ENCODE results near the gene ZNF777.
"Not testable (repeated sequence)": the region's sequence is repeated elsewhere in the genome, so short reads cannot be mapped to it uniquely, and the experiment has no call there.

The ZNF777 gene

DNA sequence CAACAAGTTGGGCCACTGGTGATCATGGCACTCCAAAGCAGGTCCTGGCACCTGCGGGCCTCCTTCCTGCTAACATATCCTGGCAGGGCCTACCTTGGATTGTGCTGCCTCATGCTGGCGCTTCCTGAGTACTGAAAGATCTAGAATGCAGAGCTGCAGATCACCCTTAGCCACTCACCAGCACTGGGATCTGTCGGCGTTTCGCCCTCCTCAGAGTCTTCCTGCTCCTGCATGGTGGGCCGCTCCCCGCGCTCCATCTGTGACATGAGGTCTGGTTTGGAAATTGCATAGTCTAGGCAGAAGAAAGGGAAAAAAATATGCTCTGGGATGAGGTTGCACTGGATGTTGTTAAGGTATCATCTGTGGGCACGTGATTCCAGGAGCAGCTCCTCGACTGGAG lies 10.0 kb downstream of the ZNF777 start:
- DNase-seq (ENCODE audit: low spot score), result peak; percentile 22

DNA sequence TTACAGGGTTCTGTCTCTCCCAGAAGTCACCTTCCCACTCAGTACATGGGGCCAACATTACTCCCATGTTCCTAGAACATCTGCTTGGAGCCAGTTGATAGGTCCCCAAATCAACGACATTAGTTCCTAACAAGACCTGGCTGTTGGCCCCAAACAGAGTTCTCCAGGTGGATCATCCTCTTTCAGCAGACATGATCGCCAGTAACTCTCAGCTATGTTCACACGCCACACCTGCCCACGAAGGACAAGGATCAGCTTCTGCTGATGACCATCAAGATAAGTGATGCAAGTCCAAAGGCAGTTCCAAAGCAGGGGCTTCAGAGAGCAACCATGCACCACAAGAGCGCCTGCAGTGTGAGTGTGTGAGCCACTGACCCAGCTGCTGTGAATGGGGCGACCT lies 11.0 kb downstream of the ZNF777 start:
- DNase-seq (ENCODE audit: low spot score), result no peak

DNA sequence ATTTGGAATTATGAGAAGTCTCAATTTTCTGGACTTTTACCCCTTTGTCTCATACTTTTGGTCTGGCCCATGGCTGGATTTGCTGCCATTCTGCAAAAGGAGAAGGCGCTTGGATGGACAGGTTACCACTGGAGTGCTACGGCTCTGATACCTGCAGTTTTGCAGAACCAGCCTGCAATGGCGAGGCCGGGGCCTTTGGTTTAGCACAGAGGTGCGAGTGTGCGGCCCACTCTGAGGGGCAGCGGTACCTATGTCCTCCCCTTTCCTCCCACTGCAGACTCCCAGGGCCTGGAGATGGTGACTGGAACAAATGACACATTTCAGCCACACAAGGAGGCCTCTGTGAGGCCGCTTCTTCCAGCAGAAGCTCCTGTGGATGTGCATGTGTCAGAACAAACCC lies 11.9 kb downstream of the ZNF777 start:
- no peak for DNase-seq (ENCODE audit: low spot score)

DNA sequence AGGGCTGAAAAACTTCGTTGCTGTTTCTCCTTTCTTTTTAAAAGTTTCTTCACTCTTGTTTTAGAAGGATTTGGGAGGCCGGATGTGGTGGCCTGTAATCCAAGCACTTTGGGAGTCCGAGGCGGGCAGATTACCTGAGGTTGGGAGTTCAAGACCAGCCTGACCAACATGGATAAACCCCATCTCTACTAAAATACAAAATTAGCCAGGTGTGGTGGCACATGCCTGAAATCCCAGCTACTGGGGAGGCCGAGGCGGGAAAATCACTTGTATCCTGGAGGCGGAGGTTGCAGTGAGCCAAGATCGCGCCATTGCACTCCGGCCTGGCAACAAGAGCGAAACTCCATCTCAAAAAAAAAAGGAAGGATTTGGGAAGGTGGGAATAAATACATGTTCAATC lies 14.8 kb downstream of the ZNF777 start:
- DNase-seq (ENCODE audit: low spot score), result not testable (repeated sequence)

DNA sequence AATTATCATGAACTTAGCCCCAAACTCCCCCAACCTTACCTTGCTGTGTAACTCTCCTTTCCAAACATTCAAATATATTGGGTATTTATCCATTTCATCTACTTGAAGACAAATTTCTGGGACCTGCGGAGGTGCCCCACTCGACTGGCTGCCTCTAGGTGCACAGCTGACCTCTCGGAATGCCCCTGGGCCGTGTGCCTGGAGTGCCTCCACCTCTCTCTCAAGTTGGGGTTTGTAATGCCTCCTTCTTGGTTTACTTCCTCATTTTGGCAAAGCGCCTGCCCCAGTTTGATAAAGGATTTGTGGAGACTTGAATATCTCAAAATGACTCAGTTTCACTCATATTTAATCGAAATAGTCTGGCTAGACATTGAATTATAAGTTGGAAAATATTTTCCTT lies 16.6 kb downstream of the ZNF777 start:
- DNase-seq (ENCODE audit: low spot score), result no peak

DNA sequence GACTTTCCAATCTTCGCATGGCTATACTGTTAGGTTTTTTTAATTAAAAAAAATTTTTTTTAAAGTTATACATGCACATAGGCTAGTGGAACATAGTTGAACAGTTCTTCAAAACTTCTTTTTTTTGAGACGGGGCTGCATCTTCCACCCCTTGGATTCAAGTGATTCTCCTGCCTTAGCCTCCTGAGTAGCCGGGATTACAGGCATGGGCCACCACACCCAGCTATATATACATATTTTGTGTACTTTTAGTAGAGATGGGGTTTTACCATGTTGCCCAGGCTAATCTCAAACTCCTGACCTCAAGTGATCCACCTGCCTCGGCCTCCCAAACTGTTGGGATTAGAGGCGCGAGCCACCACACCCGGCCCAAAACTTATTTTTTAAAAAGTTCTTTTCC lies 17.3 kb downstream of the ZNF777 start:
- no peak for DNase-seq (ENCODE audit: low spot score)

DNA sequence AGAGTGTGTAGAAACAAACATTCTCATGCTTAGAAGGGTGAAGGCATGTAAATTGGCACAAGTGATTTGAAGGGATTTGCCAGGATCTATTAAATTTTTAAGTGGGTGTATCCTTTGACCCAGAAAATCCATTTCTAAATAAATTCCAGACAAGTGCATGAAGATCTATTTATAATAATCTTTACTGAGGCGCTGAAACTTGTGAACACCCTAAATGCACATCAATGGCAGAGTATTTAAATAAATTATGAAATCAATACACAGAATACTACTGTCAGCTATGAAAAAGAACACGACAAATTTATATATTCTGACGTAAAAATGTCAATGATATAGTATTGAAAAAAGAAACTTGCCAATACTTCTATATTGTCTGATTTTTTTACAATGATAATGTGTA lies 17.9 kb downstream of the ZNF777 start:
- DNase-seq (ENCODE audit: low spot score), result no peak

DNA sequence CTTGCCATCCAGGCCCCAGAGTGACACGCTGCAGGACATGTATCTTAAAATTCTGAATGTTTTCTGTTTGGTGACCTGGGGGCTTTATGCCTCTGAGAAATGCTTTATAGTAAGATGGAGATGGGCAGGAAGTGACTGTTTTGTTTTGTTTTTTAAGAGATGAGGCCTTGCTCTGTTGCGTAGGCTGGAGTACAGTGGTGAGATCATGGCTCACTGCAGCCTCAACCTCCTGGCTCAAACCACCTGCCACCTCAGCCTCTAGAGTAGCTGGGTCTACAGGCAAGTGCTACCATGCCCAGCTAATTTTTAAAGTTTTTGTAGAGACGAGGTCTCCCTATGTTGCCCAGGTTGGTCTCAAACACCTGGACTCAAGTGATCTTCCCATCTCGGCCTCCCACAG lies 20.6 kb downstream of the ZNF777 start:
- DNase-seq (ENCODE audit: low spot score), result no peak

DNA sequence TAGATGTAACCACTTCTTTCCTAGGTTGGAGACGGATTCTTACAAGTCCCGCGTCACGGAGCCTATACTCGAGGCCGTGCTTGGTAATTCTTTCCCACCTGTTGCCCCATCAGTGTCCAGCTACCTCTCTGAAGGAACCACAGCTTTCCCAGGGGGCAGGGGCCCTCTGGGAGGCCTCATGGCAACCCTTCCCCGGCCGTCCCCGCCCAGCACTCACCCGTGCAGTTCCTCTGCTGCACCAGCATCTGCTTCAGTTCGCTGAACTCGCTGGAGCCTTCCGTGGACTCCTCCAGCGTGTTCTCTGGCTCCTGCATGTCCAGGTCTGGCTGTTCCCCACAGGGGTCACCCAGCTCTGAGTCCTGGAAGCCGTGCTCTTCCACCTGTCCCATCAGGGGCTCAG lies 24.5 kb downstream of the ZNF777 start:
- no peak for DNase-seq (ENCODE audit: low spot score)

DNA sequence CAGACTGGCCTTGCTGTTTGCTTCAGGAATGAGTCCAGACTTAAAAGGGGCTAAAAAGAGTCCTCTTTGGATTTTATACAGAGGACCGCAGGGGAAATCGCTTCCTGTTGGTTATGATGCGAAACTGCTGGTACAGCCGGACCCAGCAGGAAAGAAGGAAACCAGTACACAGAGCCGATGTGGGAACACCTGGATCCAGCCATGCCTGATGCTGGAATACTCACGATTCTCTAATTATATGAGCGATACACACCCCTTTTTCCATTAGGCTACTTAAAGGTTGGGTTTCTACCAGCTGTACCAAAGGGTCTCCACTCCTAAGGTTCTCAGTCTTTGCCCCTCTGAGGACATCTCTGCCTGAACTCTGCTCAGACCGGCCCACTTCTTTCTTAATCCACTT lies 27.7 kb downstream of the ZNF777 start:
- DNase-seq (ENCODE audit: low spot score), result no peak

DNA sequence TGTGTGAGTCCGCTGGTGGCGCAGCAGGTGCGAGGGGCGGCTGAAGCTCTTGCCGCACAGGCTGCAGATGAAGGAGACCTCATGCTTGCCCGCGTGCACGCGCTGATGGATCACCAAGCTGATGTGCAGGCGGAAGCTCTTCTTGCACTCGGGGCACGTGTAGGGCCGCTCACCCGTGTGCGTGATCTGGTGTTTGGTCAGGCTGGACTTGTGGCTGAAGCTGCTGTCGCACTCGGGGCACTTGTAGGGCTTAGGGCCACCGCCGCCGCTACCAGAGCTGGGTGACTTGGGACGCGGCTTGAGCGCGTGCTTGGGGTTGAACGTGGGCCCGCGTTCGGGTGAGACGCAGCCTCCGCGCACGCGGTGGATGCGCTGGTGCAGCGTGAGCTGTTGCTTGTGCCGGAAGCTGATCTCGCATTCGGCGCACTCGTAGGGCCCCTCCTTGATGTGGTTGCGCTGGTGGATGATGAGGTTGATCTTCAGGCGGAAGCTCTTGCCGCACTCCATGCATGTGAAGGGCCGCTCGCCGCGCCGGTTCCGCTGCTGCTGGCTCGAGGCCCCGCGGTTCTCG lies 28.7 kb downstream of the ZNF777 start:
- no peak for DNase-seq (ENCODE audit: low spot score)

DNA sequence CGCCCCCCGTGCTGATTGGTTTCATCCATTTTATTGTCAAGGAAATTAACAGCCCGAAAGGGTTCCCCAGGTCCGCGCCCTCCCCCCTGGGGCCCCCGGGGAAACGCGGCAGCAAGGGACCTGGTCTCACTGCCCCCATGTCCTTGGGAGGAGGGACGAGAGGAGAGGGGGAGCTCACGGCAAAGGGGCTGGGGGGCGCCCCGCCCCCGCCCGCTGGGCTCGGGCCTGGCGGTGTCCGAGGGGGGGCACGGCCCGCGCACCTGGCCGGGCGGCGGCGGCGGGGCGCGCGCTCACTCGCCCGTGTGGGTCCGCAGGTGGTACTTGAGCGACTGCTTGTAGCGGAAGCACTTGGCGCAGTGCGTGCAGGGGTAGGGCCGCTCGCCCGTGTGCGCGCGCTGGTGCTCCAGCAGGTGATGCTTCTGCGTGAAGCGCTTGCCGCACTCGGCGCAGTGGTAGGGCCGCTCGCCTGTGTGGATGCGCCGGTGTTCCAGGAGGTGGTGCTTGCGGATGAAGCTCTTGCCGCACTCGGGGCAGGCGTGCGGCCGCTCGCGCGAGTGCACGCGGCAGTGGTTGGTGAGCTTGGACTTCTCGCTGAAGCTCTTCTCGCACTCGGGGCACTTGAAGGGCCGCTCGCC lies 29.3 kb downstream of the ZNF777 start:
- no peak for DNase-seq (ENCODE audit: low spot score)

DNA sequence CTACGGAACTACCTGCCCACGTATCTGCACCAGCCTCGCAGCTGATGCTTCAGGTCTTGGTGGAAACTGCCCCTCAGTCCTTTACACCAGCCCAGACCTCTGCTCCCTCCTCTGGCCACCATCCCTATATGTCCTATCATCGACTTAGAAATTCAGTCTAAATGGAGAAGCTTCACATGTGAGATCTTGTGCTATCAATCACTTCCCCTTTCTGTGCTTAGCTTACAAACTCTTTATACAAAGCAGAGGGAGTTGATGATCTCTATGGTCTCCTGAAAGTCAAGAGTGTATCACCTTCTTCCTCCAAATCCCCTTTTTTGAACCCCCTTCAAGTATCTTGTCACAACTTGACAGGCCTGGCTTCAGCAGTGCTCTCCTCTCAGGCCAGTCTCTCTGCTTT lies 30.7 kb downstream of the ZNF777 start:
- DNase-seq (ENCODE audit: low spot score), result no peak

DNA sequence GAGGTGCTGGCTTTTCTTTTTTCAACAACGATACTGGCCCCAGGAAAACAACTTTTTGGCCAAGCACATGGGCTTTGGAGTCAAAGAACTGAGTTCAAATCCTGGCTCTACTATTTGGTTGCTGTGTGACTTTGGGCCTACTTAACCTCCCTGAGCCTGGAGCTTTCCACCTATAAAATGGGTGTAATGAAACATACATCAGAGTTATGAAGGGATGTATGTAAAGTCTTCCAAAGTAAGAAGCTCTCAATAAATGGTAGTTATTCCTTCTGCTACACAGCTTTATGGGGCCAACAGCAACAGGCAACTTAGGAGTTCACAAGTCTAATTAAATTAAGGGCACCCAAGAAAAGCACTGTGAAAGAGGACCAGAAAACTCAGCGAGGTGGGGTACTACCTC lies 33.0 kb downstream of the ZNF777 start:
- no peak for DNase-seq (ENCODE audit: low spot score)

DNA sequence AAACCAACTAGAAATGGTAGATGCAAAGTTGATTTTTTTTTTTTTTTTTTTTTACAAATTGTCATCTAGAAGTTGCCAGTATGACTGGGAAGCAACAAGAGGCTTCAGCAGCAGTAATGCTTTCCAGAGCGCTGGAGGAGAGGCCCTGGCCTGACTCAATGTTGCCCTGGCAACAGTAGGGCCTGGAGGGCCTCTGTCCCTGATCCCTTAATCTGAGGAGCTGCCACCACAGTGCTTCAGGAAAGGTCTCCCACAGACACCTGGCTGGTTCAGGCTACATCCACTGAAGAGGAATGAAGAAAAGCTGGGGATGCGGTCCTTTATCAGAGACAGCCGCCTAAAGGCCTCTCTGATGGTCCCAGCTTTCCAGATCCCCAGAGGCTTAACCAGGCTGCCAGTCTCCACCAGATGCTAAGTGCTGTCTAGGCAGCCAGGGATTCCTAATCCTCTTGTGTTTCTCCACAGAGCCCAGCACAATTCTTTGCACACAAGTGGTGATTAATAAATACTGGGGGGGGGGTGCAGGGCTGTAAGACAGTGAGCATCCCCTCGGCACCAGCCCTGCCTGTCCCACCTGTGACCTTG lies 33.7 kb downstream of the ZNF777 start:
- peak; percentile 67 for DNase-seq (ENCODE audit: low spot score)

DNA sequence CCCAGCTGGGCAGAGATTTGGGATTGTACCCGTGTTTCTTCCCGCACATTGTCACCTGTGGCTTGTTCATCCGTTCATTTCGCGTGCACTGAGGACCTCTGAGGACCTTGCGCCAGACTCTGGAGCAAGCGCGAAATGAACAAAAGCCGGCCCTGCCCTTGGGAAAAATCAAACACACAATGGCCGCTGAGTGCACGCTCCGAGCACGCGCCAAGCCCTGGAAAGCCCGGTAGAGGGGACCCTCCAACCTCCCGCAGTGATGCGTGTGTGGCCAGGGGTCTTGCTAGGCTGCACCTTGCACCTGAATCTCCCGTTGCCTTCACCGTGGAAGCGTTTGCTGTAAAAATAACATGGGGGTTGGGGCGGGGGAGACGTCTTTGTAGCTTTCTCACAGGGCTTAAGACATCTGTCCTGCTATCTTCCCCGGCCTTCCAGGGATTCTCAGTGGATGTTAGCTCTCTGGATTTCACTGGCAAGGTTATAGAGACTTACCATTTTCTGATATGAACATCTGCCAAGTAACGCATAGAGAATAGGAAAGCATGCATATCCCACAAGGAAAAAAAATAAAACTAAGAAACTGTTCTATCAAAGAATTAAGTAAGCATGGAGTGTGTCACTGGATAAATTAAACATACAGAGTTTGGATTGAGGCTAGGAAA lies 37.3 kb downstream of the ZNF777 start:
- DNase-seq (ENCODE audit: low spot score), result no peak

DNA sequence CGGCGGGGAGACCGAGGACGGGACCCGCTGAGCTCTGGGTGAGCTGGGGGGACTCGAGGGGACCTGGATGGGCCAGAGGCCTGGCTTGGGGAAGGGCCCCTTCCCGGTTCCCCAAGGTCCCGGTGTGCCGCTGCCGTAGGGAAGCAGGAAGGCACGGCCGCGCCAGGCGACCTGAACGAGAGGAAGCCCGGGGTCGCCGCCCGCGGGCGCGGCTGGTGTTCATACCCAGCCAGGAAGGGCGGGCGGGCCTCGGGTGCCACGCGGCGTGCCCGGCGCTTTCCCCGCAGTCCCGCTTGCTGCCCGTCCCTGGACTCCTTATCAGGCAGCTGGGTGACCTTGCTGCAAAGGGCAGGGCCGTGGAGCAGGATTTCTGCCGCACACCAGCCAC lies 38.0 kb downstream of the ZNF777 start:
- DNase-seq (ENCODE audit: low spot score), result no peak

DNA sequence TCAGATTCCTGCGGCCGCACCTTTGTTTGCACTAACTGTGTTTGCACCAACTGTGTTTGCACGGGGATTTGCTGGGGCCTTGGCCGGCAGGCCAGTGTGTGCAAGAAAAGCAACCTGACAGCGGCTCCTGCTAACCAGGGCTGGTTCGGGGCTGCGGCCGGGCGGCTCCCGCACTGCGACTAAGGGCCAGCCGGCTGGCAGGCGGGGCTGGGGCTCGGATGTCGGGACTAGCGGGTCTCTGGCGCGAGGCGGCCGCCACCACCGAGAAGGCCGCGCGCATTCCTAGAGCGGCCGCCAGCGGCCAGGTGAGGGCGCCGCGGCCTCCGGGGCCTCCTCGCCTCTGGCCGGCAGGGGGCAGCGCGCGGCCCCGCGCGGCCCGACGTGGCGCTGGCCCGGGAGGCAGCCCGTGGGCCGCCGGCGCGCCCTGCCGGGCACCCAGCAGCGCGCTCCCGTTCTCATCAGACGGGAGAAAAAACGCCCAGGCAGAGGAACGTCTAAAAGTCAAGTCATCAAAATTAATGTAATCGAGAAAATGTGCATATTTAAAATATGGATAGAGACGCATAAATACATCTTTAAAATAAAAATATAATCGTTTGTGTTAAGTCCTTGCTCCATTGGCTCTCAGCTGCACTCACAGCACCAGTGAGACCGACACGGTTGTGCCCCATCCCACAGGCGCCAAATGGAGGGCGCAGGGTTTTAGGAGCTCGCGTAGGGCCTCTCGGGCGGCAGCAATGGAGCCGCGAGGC lies 38.5 kb downstream of the ZNF777 start:
- peak; percentile 84 for DNase-seq (ENCODE audit: low spot score)

DNA sequence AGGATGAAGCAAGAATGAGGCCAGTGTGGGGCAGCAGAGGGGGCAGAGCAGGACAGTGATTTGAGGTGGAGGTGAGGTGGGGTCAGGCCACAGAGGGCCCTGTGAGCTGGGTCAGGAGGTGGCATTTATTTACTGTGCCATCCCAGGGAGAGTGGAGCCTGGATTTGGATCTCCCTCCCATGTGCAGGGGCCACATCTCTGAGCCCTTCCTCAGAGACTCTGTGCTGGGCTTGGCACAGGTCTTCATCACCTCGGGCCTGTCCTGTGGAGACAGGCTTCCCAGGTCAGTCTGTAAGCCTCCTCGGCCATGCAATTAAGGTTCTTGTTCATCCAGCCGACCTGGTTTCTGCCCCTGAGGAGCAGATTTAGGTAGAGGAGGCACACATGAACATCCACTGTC lies 40.9 kb downstream of the ZNF777 start:
- no peak for DNase-seq (ENCODE audit: low spot score)

DNA sequence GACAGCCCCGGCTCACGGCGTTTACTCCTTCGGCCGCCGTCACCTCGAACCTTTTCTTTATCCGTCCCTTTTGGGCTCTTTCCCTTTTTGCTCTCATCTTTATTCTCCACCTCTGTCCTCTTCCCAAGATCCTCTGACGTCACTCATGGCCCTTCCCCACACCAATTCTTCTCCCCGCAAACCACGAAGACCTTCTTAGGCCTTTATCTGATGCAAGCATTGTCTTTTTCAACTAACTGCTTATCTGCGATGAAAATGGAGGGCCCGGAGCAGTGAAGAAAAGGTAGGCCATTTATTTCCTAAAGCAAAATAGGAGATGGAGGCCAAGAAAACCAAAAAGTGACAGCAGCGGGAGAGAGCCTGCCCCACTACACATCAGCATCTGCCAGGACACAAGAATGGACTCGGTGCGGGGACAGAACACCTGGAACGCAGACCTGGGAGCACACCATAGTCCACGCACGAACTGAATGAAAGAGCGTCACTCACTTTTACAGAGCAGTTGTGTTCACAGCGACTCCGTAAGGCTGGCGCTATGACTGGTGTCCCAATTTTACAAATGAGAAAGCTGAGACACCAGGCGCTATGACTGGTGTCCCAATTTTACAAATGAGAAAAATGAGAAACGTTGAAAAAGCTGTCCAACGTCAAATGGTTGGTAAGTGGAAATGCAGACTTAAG lies 45.3 kb downstream of the ZNF777 start:
- DNase-seq (ENCODE audit: low spot score), result no peak

DNA sequence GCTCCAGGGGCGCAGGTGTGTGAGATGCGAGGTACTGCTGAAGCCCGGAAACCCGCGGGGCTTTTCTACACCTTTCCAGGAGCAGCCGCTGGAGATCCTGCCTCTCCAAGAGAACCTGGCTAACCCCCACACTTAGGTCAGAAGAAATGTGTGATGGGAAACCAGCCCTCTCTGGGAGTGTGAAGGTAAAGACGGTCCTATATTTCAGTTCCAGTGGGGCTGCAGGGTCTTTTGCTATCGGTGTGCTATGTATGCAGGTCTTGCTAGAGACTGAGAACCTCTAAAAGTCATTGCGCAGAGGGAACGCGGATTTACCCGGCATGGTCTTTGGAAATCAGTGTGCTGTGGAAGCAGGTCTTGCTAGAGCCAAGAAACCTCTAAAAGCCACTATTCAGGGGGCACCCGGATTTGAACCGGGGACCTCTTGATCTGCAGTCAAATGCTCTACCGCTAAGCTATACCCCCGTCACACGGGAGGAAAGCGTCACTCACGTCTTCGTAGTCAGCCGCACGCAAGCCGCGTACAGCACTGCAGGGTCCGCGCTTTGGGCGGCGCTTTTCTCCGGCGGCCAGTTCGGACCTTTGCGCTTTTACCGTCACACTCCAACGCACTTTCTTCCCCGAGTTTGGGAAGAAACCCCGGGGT lies 46.0 kb downstream of the ZNF777 start:
- DNase-seq (ENCODE audit: low spot score), result peak; percentile 92

DNA sequence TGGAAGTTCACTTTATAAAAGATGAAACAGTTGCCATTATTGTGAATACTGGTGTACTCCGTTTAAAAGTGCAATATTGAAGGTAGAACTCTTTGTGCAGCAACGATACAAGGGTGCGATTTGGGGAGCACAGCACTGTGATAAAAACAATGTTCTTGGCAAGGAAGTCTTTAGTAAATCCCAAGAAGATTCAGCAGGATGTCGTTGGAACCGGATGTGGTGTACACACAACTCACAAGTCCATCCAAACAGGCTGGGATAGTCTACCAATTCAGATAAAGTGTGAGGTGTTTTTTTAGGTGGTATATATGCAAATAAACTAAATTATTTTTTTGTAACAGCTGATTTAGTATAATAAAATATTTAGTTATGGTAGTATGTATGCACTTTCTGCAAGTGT lies 46.7 kb downstream of the ZNF777 start:
- DNase-seq (ENCODE audit: low spot score), result no peak
